ENCODE results near the gene LNX2.

DNA sequence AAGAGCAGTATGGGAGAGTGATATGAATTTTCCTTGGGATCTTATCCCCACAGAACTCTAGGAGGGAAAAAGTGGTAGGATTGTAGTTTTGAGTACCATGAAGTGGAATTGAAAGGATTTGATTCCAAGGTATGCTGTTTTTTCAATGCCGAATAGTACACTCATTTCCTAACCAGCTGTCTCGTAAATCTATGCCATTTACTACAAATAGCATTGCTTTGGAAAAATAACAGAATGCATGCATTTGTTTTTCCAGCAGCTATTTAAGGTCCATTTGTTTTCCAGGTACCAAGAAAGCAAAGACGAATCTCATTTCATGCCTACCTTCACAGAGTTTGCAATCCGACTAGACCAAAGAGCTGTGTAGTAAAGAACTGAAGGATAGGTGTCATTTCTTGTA lies 11.9 kb upstream of the LNX2 start:
- TF ChIP-seq POLR2A (IDR thresholded peaks at IDR 0.05): no peak
- TF ChIP-seq CTCF (IDR thresholded peaks at IDR 0.05): no peak
